ENCODE results near the gene RFLNA. TPM values are rescaled to one million over a fixed set of nuclear protein-coding genes. Genes with fewer than 3 reads are reported as not detected.

RFLNA gene
- total and polyA plus RNA-seq, 2 of the 4 experiments (the other 2 are of a cell fraction): not detected

GRCh38 chr12:124309744-124310143, 14.9 kb downstream of the RFLNA start:
- POLR2A ChIA-PET (ENCODE audit: unreplicated experiment): no interaction called here
- Histone ChIP-seq H3K27me3 (ENCODE audit: control insufficient read depth, insufficient read depth, low read length) (peaks cover 45% of the 10 kb centered on the region), H2BK20ac (ENCODE audit: low read depth, low read length) (no peak overlapping the region), H4K20me1 (ENCODE audit: insufficient read depth, low read length) (no peaks in the 10 kb centered on the region), H3K4me1 (ENCODE audit: control insufficient read depth, insufficient read depth, low read length) (no peaks in the 10 kb centered on the region), H4K91ac (ENCODE audit: insufficient read depth, low read depth, low read length) (no peak overlapping the region), H2BK120ac (ENCODE audit: low read depth, low read length) (no peak overlapping the region), H3K14ac (replicated peaks; ENCODE audit: low read depth, low read length) (no peak overlapping the region), H2AK5ac (ENCODE audit: low read depth, low read length) (no peak overlapping the region), H3K56ac (ENCODE audit: extremely low read depth, insufficient read depth, low read length) (no peak overlapping the region), H3K4me2 (ENCODE audit: low read depth, low read length) (no peak overlapping the region), H2AFZ (replicated peaks; ENCODE audit: low read length, poor library complexity) (no peak overlapping the region), H3K79me1 (ENCODE audit: low read depth in 1 of 2, low read length in 2 of 2) (no peaks in the 10 kb centered on the region), H2BK15ac (ENCODE audit: low read depth, low read length) (no peak overlapping the region), H3K18ac (ENCODE audit: low read depth, low read length) (no peak overlapping the region), H4K8ac (ENCODE audit: low read depth in 2 of 2, low read length in 2 of 2) (no peak overlapping the region), H3K23ac (ENCODE audit: low read depth, low read length) (no peak overlapping the region), H3K9me3 (ENCODE audit: control insufficient read depth, insufficient read depth, low read length) (peaks cover 5% of the 10 kb centered on the region), H3K4ac (ENCODE audit: low read depth, low read length) (no peak overlapping the region), H4K5ac (ENCODE audit: low read depth, low read length) (no peak overlapping the region), H3K4me3 (ENCODE audit: insufficient read depth, low read depth, low read length) (no peak overlapping the region), H3K9ac (ENCODE audit: low read depth, low read length) (no peak overlapping the region), H3K36me3 (ENCODE audit: control insufficient read depth, insufficient read depth, low read length) (no peaks in the 10 kb centered on the region), H2AK9ac (replicated peaks; ENCODE audit: low read depth, low read length, poor library complexity) (no peak overlapping the region), H2BK5ac (ENCODE audit: low read depth, low read length, poor library complexity, severe bottlenecking) (no peak overlapping the region), H3K27ac (ENCODE audit: insufficient read depth, low read length) (no peak overlapping the region), H3K9me1 (ENCODE audit: insufficient read depth, low read length) (no peaks in the 10 kb centered on the region)
- WGBS, 2 experiments (ENCODE audit: extremely low coverage in 2 of 2, insufficient read length in 1 of 2): 88% methylated on average over 3 of the region's 7 CpGs; no CpG with 5 or more reads in 1 of the 2 experiments
- dilution Hi-C loops (cut with HindIII; ENCODE audit: low sequenced_read_pairs, unreplicated experiment): no loop called here
- CTCF ChIA-PET: no interaction called here
- intact Hi-C loops (cut with micrococcal nuclease): no loop called here
- ATAC-seq (ENCODE audit: low read depth) (no peak), DNase-seq (no peak)
- no TSS peak for BruUV-seq (replicated peaks)
- TF ChIP-seq, protein P1, sequence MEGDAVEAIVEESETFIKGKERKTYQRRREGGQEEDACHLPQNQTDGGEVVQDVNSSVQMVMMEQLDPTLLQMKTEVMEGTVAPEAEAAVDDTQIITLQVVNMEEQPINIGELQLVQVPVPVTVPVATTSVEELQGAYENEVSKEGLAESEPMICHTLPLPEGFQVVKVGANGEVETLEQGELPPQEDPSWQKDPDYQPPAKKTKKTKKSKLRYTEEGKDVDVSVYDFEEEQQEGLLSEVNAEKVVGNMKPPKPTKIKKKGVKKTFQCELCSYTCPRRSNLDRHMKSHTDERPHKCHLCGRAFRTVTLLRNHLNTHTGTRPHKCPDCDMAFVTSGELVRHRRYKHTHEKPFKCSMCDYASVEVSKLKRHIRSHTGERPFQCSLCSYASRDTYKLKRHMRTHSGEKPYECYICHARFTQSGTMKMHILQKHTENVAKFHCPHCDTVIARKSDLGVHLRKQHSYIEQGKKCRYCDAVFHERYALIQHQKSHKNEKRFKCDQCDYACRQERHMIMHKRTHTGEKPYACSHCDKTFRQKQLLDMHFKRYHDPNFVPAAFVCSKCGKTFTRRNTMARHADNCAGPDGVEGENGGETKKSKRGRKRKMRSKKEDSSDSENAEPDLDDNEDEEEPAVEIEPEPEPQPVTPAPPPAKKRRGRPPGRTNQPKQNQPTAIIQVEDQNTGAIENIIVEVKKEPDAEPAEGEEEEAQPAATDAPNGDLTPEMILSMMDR (conservative IDR thresholded peaks at IDR 0.05; ENCODE audit: low read depth, low read length): no peak
- TF ChIP-seq USF2 (IDR thresholded peaks at IDR 0.05; ENCODE audit: low read depth, low read length): no peak
- TF ChIP-seq MXI1 (IDR thresholded peaks at IDR 0.05; ENCODE audit: borderline replicate concordance, low read depth, low read length): no peak
- TF ChIP-seq CEBPB (IDR thresholded peaks at IDR 0.05; ENCODE audit: low read depth, low read length): no peak
- no peak for TF ChIP-seq CHD1 (IDR thresholded peaks at IDR 0.05; ENCODE audit: low read depth, low read length)
- TF ChIP-seq SMC3 (IDR thresholded peaks at IDR 0.05; ENCODE audit: low read depth, low read length): no peak
- no peak for TF ChIP-seq RCOR1 (IDR thresholded peaks at IDR 0.05; ENCODE audit: insufficient replicate concordance, low read length)
- TF ChIP-seq MAZ (IDR thresholded peaks at IDR 0.05; ENCODE audit: borderline replicate concordance, low read depth, low read length): no peak
- no peak for TF ChIP-seq RFX5 (IDR thresholded peaks at IDR 0.05; ENCODE audit: low read depth, low read length)
- TF ChIP-seq BHLHE40 (IDR thresholded peaks at IDR 0.05; ENCODE audit: low read depth, low read length): no peak
- TF ChIP-seq FOS (IDR thresholded peaks at IDR 0.05; ENCODE audit: low read depth, low read length): no peak
- TF ChIP-seq MAFK (IDR thresholded peaks at IDR 0.05; ENCODE audit: low read depth, low read length): no peak
- TF ChIP-seq POLR2A (IDR thresholded peaks at IDR 0.05; ENCODE audit: low read depth, low read length): no peak
- no peak for TF ChIP-seq NFE2L2 (IDR thresholded peaks at IDR 0.05; ENCODE audit: low read depth, low read length)
- no peak for TF ChIP-seq ELK1 (IDR thresholded peaks at IDR 0.05; ENCODE audit: borderline replicate concordance, low read depth, low read length)
- no peak for TF ChIP-seq RAD21 (IDR thresholded peaks at IDR 0.05; ENCODE audit: low read length)
- in situ Hi-C loops (cut with MboI; ENCODE audit: low sequenced_read_pairs): no loop called here

All from IMR-90 (cell line).